GM10248 (cell line): ENCODE results near the gene CARNS1.

ENCODE experiments used
- CTCF ChIA-PET: fragments of 300-600 bp; sonication (Branson Sonifier 250); formaldehyde crosslinking; extraction: SDS; loops from one replicate; lab custom pipeline; 2021; ENCODE audit warnings: antibody characterized with exemption; lab: Yijun Ruan, JAX
- POLR2A ChIA-PET: fragments of 350-650 bp; sonication (Branson Sonifier 250); formaldehyde crosslinking; extraction: SDS; loops from one replicate; lab custom pipeline; 2020; ENCODE audit warnings: antibody characterized with exemption; lab: Yijun Ruan, JAX
- DNase-seq: peaks from one replicate; pipeline ENCODE4 v3.0.0; 2012; ENCODE audit errors: extremely low spot score
- TF ChIP-seq, protein P1 (sequence below): IDR thresholded peaks from 2 replicates; pipeline ENCODE4 v1.5.1; 2012; ENCODE audit warnings: mild to moderate bottlenecking, low read depth; ENCODE audit errors: extremely low read depth, missing control alignments, control extremely low read depth

CARNS1 gene

DNA sequence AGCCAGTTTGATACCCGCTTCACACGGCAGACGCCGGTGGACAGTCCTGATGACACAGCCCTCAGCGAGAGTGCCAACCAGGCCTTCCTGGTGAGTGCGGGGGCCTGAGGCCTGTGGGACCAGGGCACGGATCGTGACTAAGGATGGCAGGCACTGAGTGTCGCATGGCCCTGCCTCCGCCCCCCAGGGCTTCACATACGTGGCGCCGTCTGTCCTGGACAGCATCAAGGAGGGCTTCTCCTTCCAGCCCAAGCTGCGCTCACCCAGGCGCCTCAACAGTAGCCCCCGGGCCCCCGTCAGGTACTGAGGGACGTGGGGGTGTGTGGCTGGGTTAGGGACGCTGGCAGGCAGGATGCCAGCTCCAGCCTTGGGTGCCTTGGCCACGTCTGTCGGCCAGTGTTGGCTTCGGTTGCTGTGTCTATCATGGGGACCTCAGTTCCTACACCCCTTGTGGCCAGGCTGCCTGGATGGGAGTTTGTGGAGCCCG lies 19.0 kb downstream of the CARNS1 start:
- TF ChIP-seq, protein P1, sequence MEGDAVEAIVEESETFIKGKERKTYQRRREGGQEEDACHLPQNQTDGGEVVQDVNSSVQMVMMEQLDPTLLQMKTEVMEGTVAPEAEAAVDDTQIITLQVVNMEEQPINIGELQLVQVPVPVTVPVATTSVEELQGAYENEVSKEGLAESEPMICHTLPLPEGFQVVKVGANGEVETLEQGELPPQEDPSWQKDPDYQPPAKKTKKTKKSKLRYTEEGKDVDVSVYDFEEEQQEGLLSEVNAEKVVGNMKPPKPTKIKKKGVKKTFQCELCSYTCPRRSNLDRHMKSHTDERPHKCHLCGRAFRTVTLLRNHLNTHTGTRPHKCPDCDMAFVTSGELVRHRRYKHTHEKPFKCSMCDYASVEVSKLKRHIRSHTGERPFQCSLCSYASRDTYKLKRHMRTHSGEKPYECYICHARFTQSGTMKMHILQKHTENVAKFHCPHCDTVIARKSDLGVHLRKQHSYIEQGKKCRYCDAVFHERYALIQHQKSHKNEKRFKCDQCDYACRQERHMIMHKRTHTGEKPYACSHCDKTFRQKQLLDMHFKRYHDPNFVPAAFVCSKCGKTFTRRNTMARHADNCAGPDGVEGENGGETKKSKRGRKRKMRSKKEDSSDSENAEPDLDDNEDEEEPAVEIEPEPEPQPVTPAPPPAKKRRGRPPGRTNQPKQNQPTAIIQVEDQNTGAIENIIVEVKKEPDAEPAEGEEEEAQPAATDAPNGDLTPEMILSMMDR, result no peak
- ChIA-PET POLR2A (interaction anchor here (1.3 kb wide), 1 partner anchor 15 kb away, joined by 3 read pairs; no protein-coding TSS in a partner anchor), CTCF (interaction anchor here (1.8 kb wide), 1 partner anchor 33 kb away, joined by 6 read pairs; the partner anchor contains the start of gene PPP1CA)
- DNase-seq, result no peak

DNA sequence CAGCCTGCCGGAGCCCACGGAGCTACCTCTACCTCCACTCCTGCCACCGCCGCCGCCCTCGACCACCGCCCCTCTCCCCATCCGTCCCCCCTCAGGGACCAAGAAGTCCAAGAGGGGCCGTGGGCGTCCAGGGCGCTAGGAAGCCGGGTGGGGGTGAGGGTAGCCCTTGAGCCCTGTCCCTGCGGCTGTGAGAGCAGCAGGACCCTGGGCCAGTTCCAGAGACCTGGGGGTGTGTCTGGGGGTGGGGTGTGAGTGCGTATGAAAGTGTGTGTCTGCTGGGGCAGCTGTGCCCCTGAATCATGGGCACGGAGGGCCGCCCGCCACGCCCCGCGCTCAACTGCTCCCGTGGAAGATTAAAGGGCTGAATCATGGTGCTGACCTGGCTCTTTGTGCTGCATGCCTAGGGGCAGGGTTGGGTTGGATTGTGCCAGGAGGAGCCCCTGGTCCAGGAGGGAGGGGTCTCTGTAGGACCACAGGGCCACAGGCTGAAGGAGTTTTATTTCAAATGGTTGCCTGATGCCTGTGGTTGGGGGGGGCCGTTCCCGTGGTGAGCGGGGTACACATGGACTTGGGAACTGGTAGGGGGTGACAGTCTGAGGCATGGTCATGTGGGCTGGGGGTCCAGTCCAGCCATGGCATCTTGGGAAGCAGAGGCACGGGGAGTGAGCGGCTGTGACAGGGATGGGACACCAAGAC lies 19.7 kb downstream of the CARNS1 start:
- ChIA-PET POLR2A (interaction anchor here (1.3 kb wide), 1 partner anchor 14 kb away, joined by 3 read pairs; no protein-coding TSS in a partner anchor), CTCF (interaction anchor here (1.2 to 1.8 kb wide), 2 partner anchors 34 to 84 kb away, joined by 3 to 6 read pairs; partner anchors contain the start of gene PPP1CA)
- no peak for DNase-seq
- TF ChIP-seq, protein P1, result no peak

DNA sequence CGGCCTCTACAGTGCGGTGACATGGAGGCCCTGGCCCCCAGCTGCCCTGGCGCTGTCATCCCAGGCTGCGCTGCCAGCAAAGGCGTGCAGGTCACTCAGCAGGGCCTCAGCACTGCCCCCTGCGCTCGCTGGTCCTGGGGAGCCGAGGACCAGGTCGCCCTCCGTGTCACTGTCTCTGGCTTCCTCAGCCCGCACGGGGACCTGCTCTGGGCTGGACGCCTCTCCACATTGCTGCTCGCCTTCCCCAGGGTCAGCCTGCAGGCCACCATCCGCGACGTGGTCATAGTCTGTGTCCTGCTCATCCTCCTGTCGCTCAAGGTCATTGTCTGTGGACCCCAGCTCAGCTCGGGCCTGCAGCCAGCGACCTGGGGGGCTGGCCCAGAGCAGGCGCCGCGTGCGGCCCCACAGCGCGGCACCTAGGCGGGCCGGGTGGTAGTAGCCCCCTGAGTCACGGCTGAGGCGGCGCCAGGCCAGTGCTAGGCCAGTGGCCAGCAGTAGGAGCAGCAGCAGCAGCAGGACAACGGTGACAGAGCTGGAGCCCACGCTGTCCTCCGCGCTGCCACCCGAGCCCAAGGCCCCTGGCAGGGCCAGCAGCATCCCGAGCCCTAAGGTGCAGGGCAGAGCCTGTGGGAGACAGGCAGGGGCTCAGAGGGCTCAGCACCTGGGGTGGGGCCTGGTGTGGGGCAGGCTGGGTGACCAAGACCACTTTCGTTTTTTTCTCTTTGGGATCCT lies 20.4 kb downstream of the CARNS1 start:
- ChIA-PET CTCF (interaction anchor here (0.8 to 2.1 kb wide), 5 partner anchors 10 to 84 kb away, joined by 3 to 8 read pairs (median 3); partner anchors contain the start of gene PPP1CA), POLR2A (interaction anchor here (1.1 to 1.2 kb wide), 2 partner anchors 47 to 51 kb away, joined by 3 read pairs; partner anchors contain the start of gene AIP)
- TF ChIP-seq, protein P1, result no peak
- DNase-seq, result no peak

DNA sequence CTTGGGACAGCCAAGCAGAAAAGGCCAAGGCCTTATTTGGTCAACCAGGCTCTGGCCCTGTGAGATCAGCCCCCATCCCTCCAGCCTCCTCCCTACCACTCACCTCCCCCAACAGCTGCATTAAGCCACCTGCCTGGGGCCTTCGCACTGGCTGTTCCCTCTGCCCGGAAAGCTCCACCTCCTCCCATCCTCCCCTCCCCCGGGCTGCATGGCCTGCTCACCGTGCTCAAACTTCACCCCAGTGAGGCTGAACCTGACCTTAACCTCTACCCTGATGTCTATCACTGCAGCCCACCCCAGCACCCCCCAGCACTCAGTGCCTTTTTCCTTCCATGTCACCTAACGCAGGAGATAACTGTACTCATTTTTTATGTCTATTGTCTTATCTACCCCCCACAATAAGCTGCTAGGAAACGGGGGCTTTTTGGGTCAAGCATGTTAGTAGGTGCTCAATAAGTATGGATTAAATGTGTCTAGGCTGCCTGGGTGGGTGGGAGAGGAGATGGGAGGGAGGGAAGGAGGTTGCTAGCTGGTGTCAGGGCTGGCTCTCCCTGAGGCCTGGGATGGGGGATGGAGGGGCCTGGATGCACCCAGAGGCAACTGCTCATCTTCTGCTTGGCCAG lies 21.1 kb downstream of the CARNS1 start:
- ChIA-PET CTCF (interaction anchor here (0.8 to 2.1 kb wide), 7 partner anchors 9 to 85 kb away, joined by 3 to 8 read pairs (median 3); partner anchors contain the start of genes PITPNM1 and PPP1CA), POLR2A (interaction anchor here (0.9 to 1.7 kb wide), 5 partner anchors 18 to 66 kb away, joined by 3 to 4 read pairs (median 3); partner anchors contain the start of gene AIP)
- TF ChIP-seq, protein P1, result no peak
- peak; percentile 86 for DNase-seq

DNA sequence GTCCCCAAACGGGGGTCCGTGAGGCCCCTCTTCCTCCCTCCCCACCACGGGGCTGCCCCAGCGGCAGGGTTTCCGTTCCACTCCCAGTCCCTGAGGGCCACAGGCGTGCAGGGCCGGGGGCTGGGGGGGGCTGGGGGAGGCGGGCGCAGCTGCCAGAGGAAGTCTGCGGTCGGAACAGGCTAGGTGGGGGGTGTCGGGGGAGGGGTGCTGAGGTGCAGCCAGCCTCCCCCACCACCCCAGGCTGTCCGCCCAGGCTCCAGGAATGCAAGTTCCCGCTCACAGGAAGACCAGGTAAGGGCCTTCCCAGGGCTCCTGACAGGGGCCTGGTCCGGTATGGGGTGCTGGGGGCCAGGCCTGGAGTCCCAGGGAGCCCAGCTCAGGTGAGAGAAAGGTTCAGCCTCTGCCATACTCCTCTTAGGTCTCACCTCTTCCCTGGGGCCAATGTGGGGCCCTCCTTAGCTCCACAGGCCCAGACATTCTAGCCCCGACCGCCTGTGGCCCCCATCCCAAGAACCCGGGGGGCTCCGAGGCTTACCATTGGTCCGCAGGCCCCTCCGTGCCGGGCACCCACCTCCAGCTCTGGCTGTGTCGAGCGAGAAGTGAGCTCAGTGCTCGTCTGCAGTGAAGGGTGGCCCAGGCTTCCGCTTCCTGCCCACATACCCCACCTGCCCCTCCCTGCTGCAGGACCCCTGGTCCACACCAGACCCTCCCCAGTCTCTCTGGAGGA lies 21.8 kb downstream of the CARNS1 start, which contains the start of gene PTPRCAP:
Gene PTPRCAP (minus strand): TSS at position 601 of the 727 bp plus-strand sequence. CDS start 63 bp downstream, at position 538.
- TF ChIP-seq, protein P1, result no peak
- CTCF ChIA-PET, result interaction anchor here (0.5 to 2.8 kb wide), 10 partner anchors 9 to 177 kb away, joined by 3 to 19 read pairs (median 4); partner anchors contain the start of genes GSTP1, PITPNM1, PPP1CA and RAD9A
- POLR2A ChIA-PET, result interaction anchor here (0.8 to 1.7 kb wide), 9 partner anchors 18 to 67 kb away, joined by 3 to 5 read pairs (median 3); partner anchors contain the start of genes AIP, PPP1CA and TBC1D10C
- peak; percentile 70 for DNase-seq
